B cell (primary cell): ENCODE results near the gene SLC25A6. TPM values are rescaled to one million over a fixed set of nuclear protein-coding genes. Genes with fewer than 3 reads are reported as not detected.

Experiments used
- ATAC-seq: fragments of 200-7000 bp; cut with Tn5 transposase; one replicate; pipeline ENCODE4 v1.10.0; 2021; ENCODE audit warnings: low read depth, mild to moderate bottlenecking, moderate number of reproducible peaks, moderate library complexity
- CTCF ChIA-PET: fragments of 350-600 bp; sonication (Branson Sonifier 250); formaldehyde crosslinking; loops from one replicate; lab custom pipeline; 2021; ENCODE audit warnings: antibody characterized with exemption, inconsistent platforms; lab: Charles Lee
- POLR2A ChIA-PET: fragments of 350-600 bp; sonication (Branson Sonifier 250); formaldehyde crosslinking; loops from one replicate; lab custom pipeline; 2021; ENCODE audit warnings: antibody characterized with exemption; lab: Charles Lee
- DNase-seq: peaks from one replicate; pipeline ENCODE4 v3.0.0; 2013
- H2AFZ ChIP-seq: 2 replicates; pipeline ENCODE4 v1.6.1; 2012; ENCODE audit warnings: mild to moderate bottlenecking, low read depth, low read length; ENCODE audit not compliant: insufficient read depth, poor library complexity, severe bottlenecking
- H3K27ac ChIP-seq, 2 donors: 1 replicate in 1 of 2; 2 replicates in 1 of 2; pipeline ENCODE4 v1.5.1; 2012 to 2013; ENCODE audit warnings: low read length in 2 of 2, mild to moderate bottlenecking in 2 of 2, moderate library complexity in 1 of 2
- H3K27me3 ChIP-seq, 4 experiments: fragments of 200-600 bp in 1 of 4; sonication (generic) in 1 of 4; replicated peaks in 1 of 4; 1 replicate in 2 of 4; 2 replicates in 2 of 4; pipeline versions ENCODE4 v1.6.1 to v1.7.0; 2013 to 2016; ENCODE audit warnings: low read length in 3 of 4, mild to moderate bottlenecking in 2 of 4, mixed read lengths in 1 of 4, moderate library complexity in 1 of 4; ENCODE audit not compliant: insufficient read depth in 4 of 4, control insufficient read depth in 3 of 4; ENCODE audit errors: control extremely low read depth in 1 of 4
- H3K36me3 ChIP-seq, 2 experiments: replicated peaks in 1 of 2; 1 replicate in 1 of 2; 2 replicates in 1 of 2; pipeline versions ENCODE4 v1.6.1 to v1.7.1; 2013; ENCODE audit warnings: low read length in 1 of 2; ENCODE audit not compliant: insufficient read depth in 2 of 2, control insufficient read depth in 1 of 2; ENCODE audit errors: control extremely low read depth in 1 of 2, extremely low read depth in 1 of 2
- H3K4me1 ChIP-seq, 2 donors: fragments of 200-600 bp in 1 of 2; sonication (generic) in 1 of 2; 1 replicate in 1 of 2; 2 replicates in 1 of 2; pipeline versions ENCODE4 v1.5.1 to v1.6.1; 2013 to 2017; ENCODE audit warnings: low read length in 2 of 2; ENCODE audit not compliant: control insufficient read depth in 2 of 2, insufficient read depth in 2 of 2
- H3K4me2 ChIP-seq: replicated peaks from 2 replicates; pipeline ENCODE3; 2012; ENCODE audit warnings: mild to moderate bottlenecking, low read depth, low read length; ENCODE audit not compliant: poor library complexity, severe bottlenecking
- H3K4me3 ChIP-seq, 5 experiments: fragments of 200-600 bp in 1 of 5; sonication (generic) in 1 of 5; 1 replicate in 3 of 5; 2 replicates in 2 of 5; pipeline versions ENCODE4 v1.5.1 to v1.7.0; 2011 to 2016; ENCODE audit warnings: low read length in 4 of 5, mild to moderate bottlenecking in 4 of 5, low read depth in 2 of 5, control low read depth in 1 of 5, moderate library complexity in 1 of 5; ENCODE audit not compliant: insufficient read depth in 1 of 5; ENCODE audit errors: control extremely low read depth in 1 of 5, extremely low read depth in 1 of 5
- H3K79me2 ChIP-seq: fragments of 200-600 bp; sonication (generic); one replicate; pipeline ENCODE4 v1.6.0; 2016; ENCODE audit warnings: low read length; ENCODE audit not compliant: control insufficient read depth, insufficient read depth
- H3K9ac ChIP-seq: fragments of 200-600 bp; sonication (generic); 2 replicates; pipeline ENCODE4 v1.6.1; 2017; ENCODE audit warnings: mild to moderate bottlenecking, low read length, moderate library complexity
- H3K9me3 ChIP-seq, 3 donors: one replicate each; pipeline versions ENCODE4 v1.6.1 to v1.7.1; 2013; ENCODE audit warnings: low read length in 2 of 3; ENCODE audit not compliant: control insufficient read depth in 2 of 3, insufficient read depth in 1 of 3; ENCODE audit errors: control extremely low read depth in 1 of 3
- H4K20me1 ChIP-seq: 2 replicates; pipeline ENCODE4 v1.6.0; 2012; ENCODE audit warnings: mild to moderate bottlenecking, low read length; ENCODE audit not compliant: insufficient read depth, control insufficient read depth, poor library complexity, severe bottlenecking
- H3K27ac Mint-ChIP-seq: one replicate; pipeline ENCODE4 v1.8.0; 2021; ENCODE audit warnings: mixed read lengths
- H3K27me3 Mint-ChIP-seq: one replicate; pipeline ENCODE4 v1.8.0; 2021; ENCODE audit warnings: mixed read lengths
- H3K4me1 Mint-ChIP-seq: one replicate; pipeline ENCODE4 v1.8.0; 2021; ENCODE audit warnings: mixed read lengths
- H3K4me3 Mint-ChIP-seq: one replicate; pipeline ENCODE4 v1.8.0; 2021; ENCODE audit warnings: mixed read lengths
- H3K9me3 Mint-ChIP-seq: one replicate; pipeline ENCODE4 v1.8.0; 2022; ENCODE audit warnings: mixed read lengths; ENCODE audit not compliant: insufficient read depth
- EZH2 ChIP-seq: IDR thresholded peaks from 2 replicates; pipeline ENCODE4 v1.6.1; 2012; ENCODE audit warnings: borderline replicate concordance, low read depth, mild to moderate bottlenecking, moderate library complexity, low read length; ENCODE audit not compliant: insufficient read depth, poor library complexity, severe bottlenecking
- WGBS: methylation state at CpG from one replicate; pipeline ENCODE4 v1.1.5; 2013; ENCODE audit warnings: missing lambda C conversion rate; ENCODE audit not compliant: insufficient coverage; 5-methylcytosine and 5-hydroxymethylcytosine counted together
- intact Hi-C: fragments of 100-400 bp; cut with micrococcal nuclease; formaldehyde crosslinking; loops from one replicate; pipeline ENCODE4 v1.10.0; 2022
- polyA plus RNA-seq: library from polyadenylated mRNA; depleted of rRNA; stranded (reverse); fragments of >200 nt; gene quantifications from 2 replicates; pipeline ENCODE4 v1.2.3, GENCODE V29; 2012
- total RNA-seq, 2 donors: library from RNA; stranded (reverse); fragments of 120-200 nt in 1 of 2; gene quantifications; 1 replicate in 1 of 2; 2 replicates in 1 of 2; pipeline versions ENCODE4 v1.2.3 to v1.2.4, GENCODE V29; 2013 to 2022
- TF ChIP-seq, protein P1 (sequence below): fragments of 200-600 bp; IDR thresholded peaks from one replicate; pipeline ENCODE4 v1.8.0; 2022; ENCODE audit warnings: antibody characterized with exemption, mild to moderate bottlenecking

The SLC25A6 gene
- total and polyA plus RNA-seq, 2 donors (not counting 1 experiment from before 2014, with no cell fraction given): 343 to 642 TPM

DNA sequence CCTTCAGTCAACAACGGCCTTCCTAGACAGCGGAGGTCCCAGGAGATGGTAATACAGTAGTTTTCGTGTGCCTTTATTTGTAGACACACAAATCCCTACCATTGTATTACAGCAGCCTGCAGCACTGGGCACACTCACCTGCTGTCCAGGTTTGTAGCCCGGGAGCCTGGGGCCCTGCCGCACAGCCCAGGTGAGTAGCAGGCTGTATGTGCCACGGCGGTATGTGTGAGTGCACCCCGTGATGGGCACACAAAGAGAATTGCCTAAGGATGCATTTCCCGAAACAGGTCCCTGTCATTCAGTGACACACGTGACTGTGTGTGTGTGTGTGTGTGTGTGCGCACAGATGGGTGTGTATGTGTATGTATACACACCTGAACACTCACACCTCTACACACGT, 8.1 kb upstream of the SLC25A6 start:
- Histone ChIP-seq H2AFZ (no peak overlapping the region), H3K4me1 (no peaks in the 10 kb centered on the region), H3K36me3 (peaks cover 8 to 48% of the 10 kb centered on the region in 2 experiments), H3K9ac (no peak overlapping the region), H3K27ac (no peak overlapping the region), H3K4me3 (no peak overlapping the region), H3K27me3 (no peaks in the 10 kb centered on the region), H4K20me1 (peaks cover 36% of the 10 kb centered on the region), H3K9me3 (no peaks in the 10 kb centered on the region), H3K79me2 (peaks cover 19% of the 10 kb centered on the region), H3K4me2 (no peak overlapping the region)
- DNase-seq: no peak
- Mint-ChIP-seq H3K27ac (no peak overlapping the region), H3K9me3 (no peaks in the 10 kb centered on the region), H3K4me3 (no peak overlapping the region), H3K27me3 (no peaks in the 10 kb centered on the region), H3K4me1 (peaks cover 10% of the 10 kb centered on the region)
- TF ChIP-seq, protein P1, sequence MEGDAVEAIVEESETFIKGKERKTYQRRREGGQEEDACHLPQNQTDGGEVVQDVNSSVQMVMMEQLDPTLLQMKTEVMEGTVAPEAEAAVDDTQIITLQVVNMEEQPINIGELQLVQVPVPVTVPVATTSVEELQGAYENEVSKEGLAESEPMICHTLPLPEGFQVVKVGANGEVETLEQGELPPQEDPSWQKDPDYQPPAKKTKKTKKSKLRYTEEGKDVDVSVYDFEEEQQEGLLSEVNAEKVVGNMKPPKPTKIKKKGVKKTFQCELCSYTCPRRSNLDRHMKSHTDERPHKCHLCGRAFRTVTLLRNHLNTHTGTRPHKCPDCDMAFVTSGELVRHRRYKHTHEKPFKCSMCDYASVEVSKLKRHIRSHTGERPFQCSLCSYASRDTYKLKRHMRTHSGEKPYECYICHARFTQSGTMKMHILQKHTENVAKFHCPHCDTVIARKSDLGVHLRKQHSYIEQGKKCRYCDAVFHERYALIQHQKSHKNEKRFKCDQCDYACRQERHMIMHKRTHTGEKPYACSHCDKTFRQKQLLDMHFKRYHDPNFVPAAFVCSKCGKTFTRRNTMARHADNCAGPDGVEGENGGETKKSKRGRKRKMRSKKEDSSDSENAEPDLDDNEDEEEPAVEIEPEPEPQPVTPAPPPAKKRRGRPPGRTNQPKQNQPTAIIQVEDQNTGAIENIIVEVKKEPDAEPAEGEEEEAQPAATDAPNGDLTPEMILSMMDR: no peak
- TF ChIP-seq EZH2: no peak
- ATAC-seq: no peak
- intact Hi-C loops: no loop called here
- 100% methylated on average over 2 of the region's 12 CpGs for WGBS
- ChIA-PET POLR2A (no interaction called here), CTCF (no interaction called here)

- no peaks in the 10 kb centered on the region for H3K9me3 ChIP-seq
- no peak overlapping the region for H2AFZ ChIP-seq
- no peak overlapping the region for H3K4me3 Mint-ChIP-seq
- no peak overlapping the region for H3K27ac ChIP-seq
- TF ChIP-seq EZH2: no peak
- TF ChIP-seq, protein P1: no peak
- ATAC-seq (no peak), DNase-seq (no peak)
- no peaks in the 10 kb centered on the region for H3K27me3 Mint-ChIP-seq
- H3K4me3 ChIP-seq: no peak overlapping the region
- peaks cover 49% of the 10 kb centered on the region for H4K20me1 ChIP-seq
- no peaks in the 10 kb centered on the region for H3K27me3 ChIP-seq
- ChIA-PET POLR2A (no interaction called here), CTCF (no interaction called here)
- no peak overlapping the region for H3K4me2 ChIP-seq
- peaks cover 28% of the 10 kb centered on the region for H3K79me2 ChIP-seq
- H3K9ac ChIP-seq: no peak overlapping the region
- 98% methylated on average over 22 of the region's 29 CpGs for WGBS
- H3K9me3 Mint-ChIP-seq: no peaks in the 10 kb centered on the region
- H3K4me1 ChIP-seq: no peaks in the 10 kb centered on the region
- no peak overlapping the region for H3K27ac Mint-ChIP-seq
- peaks cover 3 to 37% of the 10 kb centered on the region in 2 experiments for H3K36me3 ChIP-seq
- intact Hi-C loops: loop anchor here (10.0 kb wide), 1 partner anchor 1126 kb away; no protein-coding TSS in a partner anchor
- H3K4me1 Mint-ChIP-seq: peaks cover 13% of the 10 kb centered on the region
These were observed 6.8 kb upstream of the SLC25A6 start for GRCh38 chrX:1398431-1399340.
